ENCODE measurements around the gene CDK12. TPM values are rescaled to one million over a fixed set of nuclear protein-coding genes. Genes with fewer than 3 reads are reported as not detected.

Gene CDK12
- total and polyA plus RNA-seq, 7 donors: 5.4 to 46.0 (median 24.3) TPM

DNA sequence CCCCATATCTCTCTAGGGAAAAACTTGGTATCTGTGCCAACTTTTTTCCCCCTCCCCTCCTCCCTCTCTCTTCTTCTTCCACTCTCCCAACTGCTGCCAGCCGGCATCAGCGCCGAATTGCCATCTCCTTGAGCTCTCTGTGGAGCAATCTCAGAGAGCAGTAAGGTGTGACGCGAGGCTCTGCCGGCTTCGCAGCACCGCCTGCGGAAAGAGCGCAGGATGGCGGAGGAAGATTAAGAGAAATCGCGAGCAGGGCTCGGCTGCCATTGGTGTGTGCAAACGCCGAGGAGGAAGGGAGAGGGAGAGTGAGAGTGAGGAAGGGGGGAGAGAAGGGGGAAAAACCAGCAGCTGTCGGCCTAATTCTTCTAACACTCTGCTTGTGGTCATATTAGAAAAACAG is 102.2 kb downstream of the CDK12 start:
- no peak overlapping the region for H3K4me3 ChIP-seq
- WGBS, 2 donors: 53 to 89% methylated on average over 17 of the region's 17 CpGs
- DNase-seq: no peak
- H3K27me3 ChIP-seq: no peaks in the 10 kb centered on the region
- TF ChIP-seq POLR2A (IDR thresholded peaks at IDR 0.05) (no peak), POLR2AphosphoS5 (IDR thresholded peaks at IDR 0.05) (no peak), EP300 (IDR thresholded peaks at IDR 0.05) (no peak)
- TF ChIP-seq, protein P1, sequence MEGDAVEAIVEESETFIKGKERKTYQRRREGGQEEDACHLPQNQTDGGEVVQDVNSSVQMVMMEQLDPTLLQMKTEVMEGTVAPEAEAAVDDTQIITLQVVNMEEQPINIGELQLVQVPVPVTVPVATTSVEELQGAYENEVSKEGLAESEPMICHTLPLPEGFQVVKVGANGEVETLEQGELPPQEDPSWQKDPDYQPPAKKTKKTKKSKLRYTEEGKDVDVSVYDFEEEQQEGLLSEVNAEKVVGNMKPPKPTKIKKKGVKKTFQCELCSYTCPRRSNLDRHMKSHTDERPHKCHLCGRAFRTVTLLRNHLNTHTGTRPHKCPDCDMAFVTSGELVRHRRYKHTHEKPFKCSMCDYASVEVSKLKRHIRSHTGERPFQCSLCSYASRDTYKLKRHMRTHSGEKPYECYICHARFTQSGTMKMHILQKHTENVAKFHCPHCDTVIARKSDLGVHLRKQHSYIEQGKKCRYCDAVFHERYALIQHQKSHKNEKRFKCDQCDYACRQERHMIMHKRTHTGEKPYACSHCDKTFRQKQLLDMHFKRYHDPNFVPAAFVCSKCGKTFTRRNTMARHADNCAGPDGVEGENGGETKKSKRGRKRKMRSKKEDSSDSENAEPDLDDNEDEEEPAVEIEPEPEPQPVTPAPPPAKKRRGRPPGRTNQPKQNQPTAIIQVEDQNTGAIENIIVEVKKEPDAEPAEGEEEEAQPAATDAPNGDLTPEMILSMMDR (IDR thresholded peaks at IDR 0.05): no peak
- no peaks in the 10 kb centered on the region for H3K9me3 ChIP-seq
- H3K4me1 ChIP-seq: no peaks in the 10 kb centered on the region
- no peak overlapping the region for H3K27ac ChIP-seq
- intact Hi-C loops (cut with DNase I): no loop called here
- H3K36me3 ChIP-seq: peaks cover 0 to 32% (median 6%) of the 10 kb centered on the region in 4 donors

DNA sequence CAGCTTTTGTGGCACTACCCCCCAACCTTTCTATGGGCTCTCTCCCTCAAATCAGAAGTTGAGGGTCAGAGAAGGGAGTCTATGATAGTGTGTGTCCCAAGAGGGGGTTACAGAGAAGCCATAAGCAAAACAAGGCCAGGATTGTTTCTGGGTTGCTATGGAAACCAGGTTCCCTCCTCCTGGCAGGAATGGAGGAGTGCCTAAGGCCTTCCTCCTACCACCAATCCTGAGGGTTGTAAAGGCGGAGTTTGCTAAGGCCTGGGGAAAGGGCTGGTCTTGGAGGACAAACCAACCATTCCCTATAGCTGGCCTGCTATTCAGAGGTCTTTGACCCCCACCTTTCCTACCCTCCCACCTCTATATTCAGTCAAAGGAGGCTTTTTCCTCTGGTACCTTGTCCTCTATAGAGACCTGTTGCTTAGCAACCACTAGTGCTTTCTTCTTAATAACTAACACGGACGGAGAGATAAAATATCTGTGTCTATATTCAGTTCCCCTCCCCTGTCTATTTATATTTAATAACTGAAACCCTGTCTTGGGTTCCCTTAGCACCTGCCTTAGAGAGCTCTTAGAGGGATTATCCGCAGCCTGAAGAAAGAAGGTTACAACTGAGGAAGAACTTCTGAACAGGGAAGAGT is 103.0 kb downstream of the CDK12 start:
- TF ChIP-seq POLR2A (IDR thresholded peaks at IDR 0.05): no peak
- Histone ChIP-seq H3K9me3 (no peaks in the 10 kb centered on the region), H3K27me3 (no peaks in the 10 kb centered on the region), H3K4me3 (no peak overlapping the region), H3K4me1 (no peaks in the 10 kb centered on the region), H3K36me3 (peaks cover 0 to 35% (median 6%) of the 10 kb centered on the region in 4 donors), H3K27ac (no peak overlapping the region)
- intact Hi-C loops (cut with DNase I): no loop called here
- WGBS, 2 donors: 80 to 88% methylated on average over 4 of the region's 4 CpGs
- DNase-seq: no peak

DNA sequence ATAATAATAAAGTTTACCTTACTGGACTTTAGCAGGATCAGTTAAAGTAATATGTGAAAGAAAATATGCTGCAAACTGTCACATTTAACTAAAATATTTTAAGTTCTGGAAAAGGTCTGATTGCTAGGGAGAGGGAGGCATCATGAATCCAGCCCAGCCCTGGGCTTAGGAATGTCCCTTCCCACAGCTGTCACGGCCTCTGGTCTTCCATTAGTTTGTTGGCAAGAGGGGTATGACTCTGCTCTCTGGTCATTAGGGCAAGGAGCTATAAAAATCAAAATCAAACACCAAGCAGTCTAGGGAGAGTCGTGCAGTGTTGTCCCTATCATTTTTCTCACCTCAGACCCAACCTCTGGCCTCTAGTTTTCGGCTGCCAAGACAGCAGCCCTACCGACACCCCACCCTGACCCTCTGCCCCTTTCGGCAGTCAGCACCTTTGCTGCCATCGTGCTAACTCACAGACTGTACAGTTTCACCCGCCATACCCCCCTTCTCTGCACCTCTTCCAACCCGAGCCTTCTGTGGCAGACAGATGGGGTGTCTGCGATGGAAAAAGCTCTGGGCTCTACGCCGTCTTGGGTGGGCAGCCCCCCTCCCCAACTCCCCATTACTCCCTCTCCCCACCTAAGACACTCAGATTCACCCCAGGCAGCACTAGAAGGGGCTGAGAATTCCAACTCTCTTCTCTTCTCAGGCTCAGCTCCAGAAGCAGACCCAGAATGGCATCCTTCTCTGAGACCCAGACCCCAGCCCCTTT is 105.0 kb downstream of the CDK12 start:
- peaks cover 0 to 36% (median 6%) of the 10 kb centered on the region in 4 donors for H3K36me3 ChIP-seq
- DNase-seq: no peak
- TF ChIP-seq EP300 (IDR thresholded peaks at IDR 0.05) (no peak), POLR2AphosphoS5 (IDR thresholded peaks at IDR 0.05) (no peak), POLR2A (IDR thresholded peaks at IDR 0.05) (no peak)
- TF ChIP-seq, protein P1 (IDR thresholded peaks at IDR 0.05): no peak
- H3K27ac ChIP-seq: no peak overlapping the region
- H3K4me1 ChIP-seq: no peaks in the 10 kb centered on the region
- intact Hi-C loops (cut with DNase I): no loop called here
- no peaks in the 10 kb centered on the region for H3K9me3 ChIP-seq
- H3K4me3 ChIP-seq: no peak overlapping the region
- no peaks in the 10 kb centered on the region for H3K27me3 ChIP-seq
- 88 to 91% methylated on average over 11 of the region's 11 CpGs for WGBS, 2 donors

DNA sequence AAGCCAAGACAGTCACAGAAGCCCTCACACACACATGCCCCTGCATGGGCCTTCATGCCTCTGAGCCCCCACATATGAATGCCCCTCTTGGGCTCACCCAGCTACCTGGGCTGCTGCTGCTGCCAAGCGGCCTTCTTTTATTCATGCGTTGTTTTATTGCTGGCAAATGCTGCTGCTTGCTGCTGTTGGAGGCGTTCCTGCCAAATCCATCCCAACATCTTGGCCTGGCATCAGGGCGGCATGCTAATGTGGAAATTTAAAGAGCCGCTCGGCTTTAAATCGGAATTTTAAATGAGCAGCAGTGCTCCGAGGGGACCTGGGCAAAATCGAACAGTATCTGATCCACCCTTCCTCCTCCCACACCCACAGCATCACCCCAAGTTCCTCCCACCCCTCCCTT is 107.4 kb downstream of the CDK12 start:
- DNase-seq: no peak
- 87 to 90% methylated on average over 9 of the region's 9 CpGs for WGBS, 2 donors
- no peak overlapping the region for H3K4me3 ChIP-seq
- peaks cover 0 to 36% (median 6%) of the 10 kb centered on the region in 4 donors for H3K36me3 ChIP-seq
- H3K27me3 ChIP-seq: no peaks in the 10 kb centered on the region
- peaks cover 0 to 12% (median 7%) of the 10 kb centered on the region in 4 donors for H3K4me1 ChIP-seq
- intact Hi-C loops (cut with DNase I): no loop called here
- H3K27ac ChIP-seq: no peak overlapping the region
- TF ChIP-seq EP300 (IDR thresholded peaks at IDR 0.05): no peak
- TF ChIP-seq, protein P1 (IDR thresholded peaks at IDR 0.05): no peak
- no peak for TF ChIP-seq POLR2A (IDR thresholded peaks at IDR 0.05)
- H3K9me3 ChIP-seq: no peaks in the 10 kb centered on the region

DNA sequence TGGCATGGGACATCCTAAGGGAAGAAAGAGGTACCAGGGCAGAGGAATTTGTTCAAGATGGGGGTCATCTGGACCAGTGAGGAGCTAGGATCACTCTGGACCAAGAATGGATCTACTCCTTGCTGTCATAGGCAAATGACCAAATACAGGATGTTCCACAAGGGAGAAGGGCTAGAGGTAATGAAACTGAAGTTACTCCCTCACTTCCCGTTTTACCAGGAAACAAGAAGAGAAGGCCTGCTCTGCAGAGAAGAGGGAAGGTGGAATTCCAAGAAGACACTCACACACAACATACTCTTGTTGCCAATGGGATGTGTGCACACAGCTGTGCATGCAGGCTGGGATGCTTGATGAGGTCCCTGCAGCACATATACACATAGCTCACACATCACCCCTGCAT is 107.8 kb downstream of the CDK12 start:
- intact Hi-C loops (cut with DNase I): no loop called here

More for the DNA sequence above, 107.8 kb downstream of the CDK12 start:
- H3K27ac ChIP-seq: no peak overlapping the region
- TF ChIP-seq, protein P1 (IDR thresholded peaks at IDR 0.05): no peak
- TF ChIP-seq POLR2A (IDR thresholded peaks at IDR 0.05): no peak
- no peak for TF ChIP-seq POLR2AphosphoS5 (IDR thresholded peaks at IDR 0.05)
- no peak for TF ChIP-seq EP300 (IDR thresholded peaks at IDR 0.05)
- H3K27me3 ChIP-seq: no peaks in the 10 kb centered on the region
- H3K4me1 ChIP-seq: peaks cover 0 to 13% (median 9%) of the 10 kb centered on the region in 4 donors
- H3K36me3 ChIP-seq: peaks cover 0 to 36% (median 6%) of the 10 kb centered on the region in 4 donors
- DNase-seq: no peak
- WGBS, 2 donors: 63 to 71% methylated on average over 1 of the region's 1 CpG
- no peaks in the 10 kb centered on the region for H3K9me3 ChIP-seq
- no peak overlapping the region for H3K4me3 ChIP-seq
